ENCODE results near the gene KIAA0586.
"Not testable (repeated sequence)": the region's sequence is repeated elsewhere in the genome, so short reads cannot be mapped to it uniquely, and the experiment has no call there.

KIAA0586 gene

GRCh38 chr14:58560208-58560607 is 132.7 kb downstream of the KIAA0586 start:
- Histone ChIP-seq H3K9me3 (ENCODE audit: control insufficient read depth, low read length) (no peaks in the 10 kb centered on the region), H3K4me3 (ENCODE audit: low read length) (no peak overlapping the region), H3K36me3 (ENCODE audit: control insufficient read depth, insufficient read depth, low read length) (no peaks in the 10 kb centered on the region), H3K27me3 (ENCODE audit: control insufficient read depth, insufficient read depth, low read length) (no peaks in the 10 kb centered on the region), H3K4me1 (ENCODE audit: control insufficient read depth, insufficient read depth, low read length) (no peaks in the 10 kb centered on the region), H3K9ac (ENCODE audit: low read length) (no peak overlapping the region)

GRCh38 chr14:58562141-58562540 is 134.6 kb downstream of the KIAA0586 start:
- no peaks in the 10 kb centered on the region for H3K9me3 ChIP-seq (ENCODE audit: control insufficient read depth, low read length)
- no peak overlapping the region for H3K9ac ChIP-seq (ENCODE audit: low read length)
- H3K36me3 ChIP-seq (ENCODE audit: control insufficient read depth, insufficient read depth, low read length): no peaks in the 10 kb centered on the region
- no peaks in the 10 kb centered on the region for H3K4me1 ChIP-seq (ENCODE audit: control insufficient read depth, insufficient read depth, low read length)
- H3K4me3 ChIP-seq (ENCODE audit: low read length): no peak overlapping the region
- no peaks in the 10 kb centered on the region for H3K27me3 ChIP-seq (ENCODE audit: control insufficient read depth, insufficient read depth, low read length)

- no peaks in the 10 kb centered on the region for H3K27me3 ChIP-seq (ENCODE audit: control insufficient read depth, insufficient read depth, low read length)
Observed at GRCh38 chr14:58563978-58564377, 136.5 kb downstream of the KIAA0586 start.

GRCh38 chr14:58565832-58566231 is 138.3 kb downstream of the KIAA0586 start:
- Histone ChIP-seq H3K4me3 (ENCODE audit: low read length) (no peak overlapping the region), H3K9ac (ENCODE audit: low read length) (no peak overlapping the region), H3K36me3 (ENCODE audit: control insufficient read depth, insufficient read depth, low read length) (no peaks in the 10 kb centered on the region), H3K27me3 (ENCODE audit: control insufficient read depth, insufficient read depth, low read length) (no peaks in the 10 kb centered on the region), H3K9me3 (ENCODE audit: control insufficient read depth, low read length) (no peaks in the 10 kb centered on the region), H3K4me1 (ENCODE audit: control insufficient read depth, insufficient read depth, low read length) (no peaks in the 10 kb centered on the region)

More at GRCh38 chr14:58563978-58564377, 136.5 kb downstream of the KIAA0586 start:
- no peaks in the 10 kb centered on the region for H3K9me3 ChIP-seq (ENCODE audit: control insufficient read depth, low read length)
- no peaks in the 10 kb centered on the region for H3K36me3 ChIP-seq (ENCODE audit: control insufficient read depth, insufficient read depth, low read length)
- H3K9ac ChIP-seq (ENCODE audit: low read length): no peak overlapping the region
- no peak overlapping the region for H3K4me3 ChIP-seq (ENCODE audit: low read length)
- H3K4me1 ChIP-seq (ENCODE audit: control insufficient read depth, insufficient read depth, low read length): no peaks in the 10 kb centered on the region

- Histone ChIP-seq H3K4me1 (ENCODE audit: control insufficient read depth, insufficient read depth, low read length) (no peaks in the 10 kb centered on the region), H3K27me3 (ENCODE audit: control insufficient read depth, insufficient read depth, low read length) (no peaks in the 10 kb centered on the region), H3K36me3 (ENCODE audit: control insufficient read depth, insufficient read depth, low read length) (no peaks in the 10 kb centered on the region), H3K4me3 (ENCODE audit: low read length) (no peak overlapping the region), H3K9me3 (ENCODE audit: control insufficient read depth, low read length) (no peaks in the 10 kb centered on the region), H3K9ac (ENCODE audit: low read length) (no peak overlapping the region)
Observed at GRCh38 chr14:58566979-58567378, 139.5 kb downstream of the KIAA0586 start.

- Histone ChIP-seq H3K9me3 (ENCODE audit: control insufficient read depth, low read length) (no peaks in the 10 kb centered on the region), H3K9ac (ENCODE audit: low read length) (no peak overlapping the region), H3K4me1 (ENCODE audit: control insufficient read depth, insufficient read depth, low read length) (no peaks in the 10 kb centered on the region), H3K36me3 (ENCODE audit: control insufficient read depth, insufficient read depth, low read length) (no peaks in the 10 kb centered on the region), H3K4me3 (ENCODE audit: low read length) (no peak overlapping the region), H3K27me3 (ENCODE audit: control insufficient read depth, insufficient read depth, low read length) (no peaks in the 10 kb centered on the region)
Observed at GRCh38 chr14:58568322-58568721, 140.8 kb downstream of the KIAA0586 start.

GRCh38 chr14:58571256-58571655 is 143.7 kb downstream of the KIAA0586 start:
- no peaks in the 10 kb centered on the region for H3K36me3 ChIP-seq (ENCODE audit: control insufficient read depth, insufficient read depth, low read length)
- H3K9ac ChIP-seq (ENCODE audit: low read length): no peak overlapping the region
- H3K9me3 ChIP-seq (ENCODE audit: control insufficient read depth, low read length): no peaks in the 10 kb centered on the region
- H3K27me3 ChIP-seq (ENCODE audit: control insufficient read depth, insufficient read depth, low read length): peaks cover 6% of the 10 kb centered on the region
- H3K4me1 ChIP-seq (ENCODE audit: control insufficient read depth, insufficient read depth, low read length): no peaks in the 10 kb centered on the region
- H3K4me3 ChIP-seq (ENCODE audit: low read length): no peak overlapping the region

- Histone ChIP-seq H3K36me3 (ENCODE audit: control insufficient read depth, insufficient read depth, low read length) (no peaks in the 10 kb centered on the region), H3K27me3 (ENCODE audit: control insufficient read depth, insufficient read depth, low read length) (peaks cover 6% of the 10 kb centered on the region), H3K4me1 (ENCODE audit: control insufficient read depth, insufficient read depth, low read length) (no peaks in the 10 kb centered on the region), H3K4me3 (ENCODE audit: low read length) (no peak overlapping the region), H3K9me3 (ENCODE audit: control insufficient read depth, low read length) (no peaks in the 10 kb centered on the region), H3K9ac (ENCODE audit: low read length) (no peak overlapping the region)
Observed at GRCh38 chr14:58571769-58572472, 144.4 kb downstream of the KIAA0586 start.

- no peaks in the 10 kb centered on the region for H3K9me3 ChIP-seq (ENCODE audit: control insufficient read depth, low read length)
- H3K27me3 ChIP-seq (ENCODE audit: control insufficient read depth, insufficient read depth, low read length): peaks cover 6% of the 10 kb centered on the region
- no peak overlapping the region for H3K4me3 ChIP-seq (ENCODE audit: low read length)
- no peaks in the 10 kb centered on the region for H3K4me1 ChIP-seq (ENCODE audit: control insufficient read depth, insufficient read depth, low read length)
- no peak overlapping the region for H3K9ac ChIP-seq (ENCODE audit: low read length)
- H3K36me3 ChIP-seq (ENCODE audit: control insufficient read depth, insufficient read depth, low read length): no peaks in the 10 kb centered on the region
Observed at GRCh38 chr14:58572473-58572853, 144.9 kb downstream of the KIAA0586 start.

- no peak overlapping the region for H3K4me3 ChIP-seq (ENCODE audit: low read length)
- no peaks in the 10 kb centered on the region for H3K9me3 ChIP-seq (ENCODE audit: control insufficient read depth, low read length)
- no peak overlapping the region for H3K9ac ChIP-seq (ENCODE audit: low read length)
- peaks cover 6% of the 10 kb centered on the region for H3K27me3 ChIP-seq (ENCODE audit: control insufficient read depth, insufficient read depth, low read length)
- H3K4me1 ChIP-seq (ENCODE audit: control insufficient read depth, insufficient read depth, low read length): no peaks in the 10 kb centered on the region
- no peaks in the 10 kb centered on the region for H3K36me3 ChIP-seq (ENCODE audit: control insufficient read depth, insufficient read depth, low read length)
Observed at GRCh38 chr14:58572863-58573262, 145.3 kb downstream of the KIAA0586 start.

GRCh38 chr14:58574623-58575022 is 147.1 kb downstream of the KIAA0586 start:
- Histone ChIP-seq H3K4me1 (ENCODE audit: control insufficient read depth, insufficient read depth, low read length) (no peaks in the 10 kb centered on the region), H3K4me3 (ENCODE audit: low read length) (no peak overlapping the region), H3K27me3 (ENCODE audit: control insufficient read depth, insufficient read depth, low read length) (peaks cover 6% of the 10 kb centered on the region), H3K36me3 (ENCODE audit: control insufficient read depth, insufficient read depth, low read length) (no peaks in the 10 kb centered on the region), H3K9me3 (ENCODE audit: control insufficient read depth, low read length) (no peaks in the 10 kb centered on the region), H3K9ac (ENCODE audit: low read length) (no peak overlapping the region)

- H3K27me3 ChIP-seq (ENCODE audit: control insufficient read depth, insufficient read depth, low read length): peaks cover 6% of the 10 kb centered on the region
Observed at GRCh38 chr14:58575956-58576355, 148.4 kb downstream of the KIAA0586 start.

GRCh38 chr14:58580035-58580434 is 152.5 kb downstream of the KIAA0586 start:
- H3K36me3 ChIP-seq (ENCODE audit: control insufficient read depth, insufficient read depth, low read length); H3K9me3 ChIP-seq (ENCODE audit: control insufficient read depth, low read length); H3K4me3 ChIP-seq (ENCODE audit: low read length); H3K4me1 ChIP-seq (ENCODE audit: control insufficient read depth, insufficient read depth, low read length); H3K9ac ChIP-seq (ENCODE audit: low read length); H3K27me3 ChIP-seq (ENCODE audit: control insufficient read depth, insufficient read depth, low read length): not testable (repeated sequence)

More at GRCh38 chr14:58575956-58576355, 148.4 kb downstream of the KIAA0586 start:
- Histone ChIP-seq H3K9ac (ENCODE audit: low read length) (no peak overlapping the region), H3K9me3 (ENCODE audit: control insufficient read depth, low read length) (no peaks in the 10 kb centered on the region), H3K4me3 (ENCODE audit: low read length) (no peak overlapping the region), H3K4me1 (ENCODE audit: control insufficient read depth, insufficient read depth, low read length) (no peaks in the 10 kb centered on the region), H3K36me3 (ENCODE audit: control insufficient read depth, insufficient read depth, low read length) (no peaks in the 10 kb centered on the region)
